CD14-positive monocyte (primary cell): ENCODE results near the gene SETD4. TPM values are rescaled to one million over a fixed set of nuclear protein-coding genes. Genes with fewer than 3 reads are reported as not detected.
"Not testable (repeated sequence)": the region's sequence is repeated elsewhere in the genome, so short reads cannot be mapped to it uniquely, and the experiment has no call there.

Experiments used
- DNase-seq, 3 donors: peaks; one replicate each; pipeline ENCODE4 v3.0.0-alpha.2; 2011 to 2022
- H2AFZ ChIP-seq: 2 replicates; pipeline ENCODE4 v1.6.0; 2012; ENCODE audit warnings: mild to moderate bottlenecking, low read depth, low read length, inconsistent platforms; ENCODE audit not compliant: insufficient read depth, poor library complexity, severe bottlenecking
- H3K27ac ChIP-seq, 2 donors: 1 replicate in 1 of 2; 2 replicates in 1 of 2; pipeline ENCODE4 v1.5.1; 2012 to 2013; ENCODE audit warnings: low read length in 2 of 2, control low read depth in 1 of 2, inconsistent platforms in 1 of 2, low read depth in 1 of 2, mild to moderate bottlenecking in 1 of 2
- H3K27me3 ChIP-seq, 2 donors: one replicate each; pipeline versions ENCODE4 v1.6.0 to v1.6.1; 2011 to 2013; ENCODE audit warnings: low read length in 2 of 2; ENCODE audit not compliant: control insufficient read depth in 2 of 2, insufficient read depth in 2 of 2
- H3K36me3 ChIP-seq, 2 donors: replicated peaks in 1 of 2; 1 replicate in 1 of 2; 2 replicates in 1 of 2; pipeline versions ENCODE4 v1.5.1 to v1.6.1; 2012 to 2013; ENCODE audit warnings: low read length in 2 of 2, control low read depth in 1 of 2, inconsistent platforms in 1 of 2, mild to moderate bottlenecking in 1 of 2; ENCODE audit not compliant: insufficient read depth in 2 of 2, control insufficient read depth in 1 of 2
- H3K4me1 ChIP-seq, 2 donors: 1 replicate in 1 of 2; 2 replicates in 1 of 2; pipeline versions ENCODE4 v1.5.1 to v1.6.1; 2012 to 2013; ENCODE audit warnings: low read length in 2 of 2, control low read depth in 1 of 2, inconsistent platforms in 1 of 2, mild to moderate bottlenecking in 1 of 2, moderate library complexity in 1 of 2; ENCODE audit not compliant: insufficient read depth in 2 of 2, control insufficient read depth in 1 of 2
- H3K4me2 ChIP-seq: replicated peaks from 2 replicates; pipeline ENCODE3; 2012; ENCODE audit warnings: low read length, moderate library complexity, mild to moderate bottlenecking; ENCODE audit not compliant: poor library complexity, severe bottlenecking; ENCODE audit errors: extremely low read depth
- H3K4me3 ChIP-seq, 3 experiments: fragments of 200-600 bp in 1 of 3; sonication (generic) in 1 of 3; replicated peaks in 1 of 3; 1 replicate in 2 of 3; 2 replicates in 1 of 3; pipeline ENCODE4 v1.5.1; 2011 to 2013; ENCODE audit warnings: low read length in 3 of 3, mild to moderate bottlenecking in 3 of 3, control low read depth in 2 of 3, low read depth in 2 of 3, inconsistent platforms in 1 of 3, moderate library complexity in 1 of 3
- H3K79me2 ChIP-seq: 2 replicates; pipeline ENCODE4 v1.6.0; 2012; ENCODE audit warnings: mild to moderate bottlenecking, control low read depth, inconsistent platforms, low read length, moderate library complexity; ENCODE audit not compliant: insufficient read depth
- H3K9ac ChIP-seq: 2 replicates; pipeline ENCODE4 v1.6.0; 2017; ENCODE audit warnings: low read length, mild to moderate bottlenecking; ENCODE audit not compliant: insufficient read depth, poor library complexity, severe bottlenecking
- H3K9me3 ChIP-seq, 2 donors: replicated peaks in 1 of 2; 1 replicate in 1 of 2; 2 replicates in 1 of 2; pipeline versions ENCODE4 v1.5.1 to v1.6.1; 2012 to 2013; ENCODE audit warnings: low read length in 2 of 2, control low read depth in 1 of 2; ENCODE audit not compliant: control insufficient read depth in 1 of 2, insufficient read depth in 1 of 2
- H4K20me1 ChIP-seq: 2 replicates; pipeline ENCODE4 v1.6.0; 2012; ENCODE audit warnings: mild to moderate bottlenecking, low read length, control low read depth, moderate library complexity; ENCODE audit not compliant: insufficient read depth
- H3K27ac Mint-ChIP-seq, 7 donors: one replicate each; pipeline ENCODE4 v1.8.0; 2020; ENCODE audit warnings: mild to moderate bottlenecking in 7 of 7, mixed read lengths in 7 of 7, moderate library complexity in 6 of 7, inconsistent platforms in 2 of 7
- H3K27me3 Mint-ChIP-seq, 3 donors: one replicate each; pipeline ENCODE4 v1.8.0; 2021 to 2022; ENCODE audit warnings: low read depth in 3 of 3, mild to moderate bottlenecking in 3 of 3, mixed read lengths in 3 of 3, moderate library complexity in 3 of 3, inconsistent platforms in 1 of 3
- H3K36me3 Mint-ChIP-seq, 2 donors: one replicate each; pipeline ENCODE4 v1.8.0; 2020; ENCODE audit warnings: mixed read lengths in 2 of 2, inconsistent platforms in 1 of 2, mild to moderate bottlenecking in 1 of 2
- H3K4me1 Mint-ChIP-seq: one replicate; pipeline ENCODE4 v1.8.0; 2020; ENCODE audit warnings: mild to moderate bottlenecking, mixed read lengths
- H3K4me3 Mint-ChIP-seq, 2 donors: one replicate each; pipeline ENCODE4 v1.8.0; 2020; ENCODE audit warnings: mild to moderate bottlenecking in 2 of 2, mixed read lengths in 2 of 2, moderate library complexity in 1 of 2
- H3K9me3 Mint-ChIP-seq, 7 donors: one replicate each; pipeline ENCODE4 v1.8.0; 2020 to 2022; ENCODE audit warnings: mixed read lengths in 7 of 7, mild to moderate bottlenecking in 6 of 7, moderate library complexity in 6 of 7, inconsistent platforms in 2 of 7
- CTCF ChIP-seq: fragments of 200-600 bp; IDR thresholded peaks from one replicate; pipeline ENCODE4 v1.8.0; 2022; ENCODE audit warnings: antibody characterized with exemption, mild to moderate bottlenecking
- WGBS: methylation state at CpG from one replicate; pipeline ENCODE4 v1.1.5; 2013; ENCODE audit warnings: missing lambda C conversion rate; ENCODE audit not compliant: insufficient coverage; 5-methylcytosine and 5-hydroxymethylcytosine counted together
- intact Hi-C, 2 donors: fragments of 100-400 bp; cut with micrococcal nuclease; formaldehyde crosslinking; loops; one replicate each; pipeline versions ENCODE4 v1.15.0 to v1.15.1; 2023
- polyA plus RNA-seq, 3 donors: library from polyadenylated mRNA; depleted of rRNA in 1 of 3; unstranded in 2 of 3; stranded (reverse) in 1 of 3; fragments of 300-500 nt in 2 of 3; fragments of >200 nt in 1 of 3; fragmentation: Illumina TruSeq in 2 of 3; gene quantifications; 1 replicate in 2 of 3; 2 replicates in 1 of 3; pipeline ENCODE4 v1.2.3, GENCODE V29; 2012 to 2021

SETD4 gene
- polyA plus RNA-seq, 3 donors = 4.1 to 10.8 (median 4.3) TPM

- Histone ChIP-seq H3K4me3 (no peak overlapping the region), H3K9me3 (no peaks in the 10 kb centered on the region), H3K79me2 (no peaks in the 10 kb centered on the region), H3K4me1 (peaks cover 11% of the 10 kb centered on the region in 2 donors), H3K27me3 (peaks cover 9 to 15% of the 10 kb centered on the region in 2 donors), H4K20me1 (no peaks in the 10 kb centered on the region), H3K36me3 (no peaks in the 10 kb centered on the region), H3K27ac (no peak overlapping the region), H2AFZ (no peak overlapping the region), H3K4me2 (no peak overlapping the region), H3K9ac (no peak overlapping the region)
- no peak overlapping the region for H3K27ac Mint-ChIP-seq
- H3K4me3 Mint-ChIP-seq = no peak overlapping the region
- DNase-seq = no peak
- peaks cover 23 to 31% (median 25%) of the 10 kb centered on the region in 3 donors for H3K27me3 Mint-ChIP-seq
- peaks cover 15% of the 10 kb centered on the region for H3K4me1 Mint-ChIP-seq
- intact Hi-C loops = no loop called here
- peaks cover 0 to 8% (median 4%) of the 10 kb centered on the region in 7 donors for H3K9me3 Mint-ChIP-seq
- H3K36me3 Mint-ChIP-seq = no peaks in the 10 kb centered on the region
- TF ChIP-seq CTCF = no peak
These were observed 43.1 kb upstream of the SETD4 start for GRCh38 chr21:36103434-36103833.

GRCh38 chr21:36100971-36101641 lies 40.8 kb upstream of the SETD4 start:
- H3K9me3 ChIP-seq = no peaks in the 10 kb centered on the region
- H3K9ac ChIP-seq = no peak overlapping the region
- peaks cover 11 to 19% of the 10 kb centered on the region in 2 donors for H3K4me1 ChIP-seq
- no peak overlapping the region for H3K27ac ChIP-seq
- WGBS = 100% methylated on average over 2 of the region's 6 CpGs
- H3K27me3 ChIP-seq = peaks cover 8 to 15% of the 10 kb centered on the region in 2 donors
- TF ChIP-seq CTCF = no peak
- H3K27me3 Mint-ChIP-seq = peaks cover 19 to 24% (median 21%) of the 10 kb centered on the region in 3 donors
- H3K4me2 ChIP-seq = no peak overlapping the region
- H2AFZ ChIP-seq = no peak overlapping the region
- H3K4me1 Mint-ChIP-seq = peaks cover 27% of the 10 kb centered on the region
- H3K79me2 ChIP-seq = no peaks in the 10 kb centered on the region
- intact Hi-C loops = no loop called here
- H3K9me3 Mint-ChIP-seq = peaks cover 0 to 8% (median 5%) of the 10 kb centered on the region in 7 donors
- H3K4me3 Mint-ChIP-seq = no peak overlapping the region
- H3K36me3 Mint-ChIP-seq = no peaks in the 10 kb centered on the region
- no peaks in the 10 kb centered on the region for H3K36me3 ChIP-seq
- no peak for DNase-seq
- H3K4me3 ChIP-seq = no peak overlapping the region
- H3K27ac Mint-ChIP-seq = no peak overlapping the region
- H4K20me1 ChIP-seq = no peaks in the 10 kb centered on the region

GRCh38 chr21:36099695-36100211 lies 39.4 kb upstream of the SETD4 start:
- DNase-seq, H3K27me3 ChIP-seq, H3K79me2 ChIP-seq, H2AFZ ChIP-seq, H3K9me3 ChIP-seq, intact Hi-C loops, H3K36me3 Mint-ChIP-seq, H3K27ac Mint-ChIP-seq, H3K27ac ChIP-seq, H3K9ac ChIP-seq, H3K4me3 ChIP-seq, H3K4me2 ChIP-seq, H3K4me3 Mint-ChIP-seq, H3K36me3 ChIP-seq, H4K20me1 ChIP-seq: not testable (repeated sequence)
- H3K27me3 Mint-ChIP-seq = peaks cover 8 to 13% (median 8%) of the 10 kb centered on the region in 3 donors
- peaks cover 6 to 15% of the 10 kb centered on the region in 2 donors for H3K4me1 ChIP-seq
- peaks cover 2 to 13% (median 5%) of the 10 kb centered on the region in 7 donors for H3K9me3 Mint-ChIP-seq
- peaks cover 19% of the 10 kb centered on the region for H3K4me1 Mint-ChIP-seq
- 86% methylated on average over 5 of the region's 13 CpGs for WGBS
